Subcutaneous adipose tissue (tissue), 4 donors: ENCODE results near the gene PSPC1. TPM values are rescaled to one million over a fixed set of nuclear protein-coding genes. Genes with fewer than 3 reads are reported as not detected.
"Not testable (repeated sequence)": the region's sequence is repeated elsewhere in the genome, so short reads cannot be mapped to it uniquely, and the experiment has no call there.

ENCODE experiments used
- CTCF ChIP-seq: fragments of 450-650 bp; IDR thresholded peaks from one replicate; pipeline ENCODE4 v1.5.1; 2016; ENCODE audit warnings: low read depth, mild to moderate bottlenecking, control low read depth, antibody characterized with exemption, moderate library complexity
- total RNA-seq, 4 donors: library from RNA; depleted of rRNA; stranded (reverse); fragments of >200 nt; gene quantifications; one replicate each; pipeline ENCODE4 v1.1.0, GENCODE V29; 2016

Gene PSPC1
- total RNA-seq = 10 to 100 TPM; 48.9 to 57.1 (median 51.7) TPM

- not testable (repeated sequence) for TF ChIP-seq CTCF
Observed at GRCh38 chr13:19782727-19783682, at the start of gene PSPC1. Gene PSPC1, minus strand, starts transcription at chr13:19782945. Its CDS starts 188 bp downstream, at chr13:19782757.

GRCh38 chr13:19822673-19823072 lies 39.9 kb upstream of the PSPC1 start:
- no peak for TF ChIP-seq CTCF

GRCh38 chr13:19818223-19818842 lies 35.6 kb upstream of the PSPC1 start:
- TF ChIP-seq CTCF = no peak

- no peak for TF ChIP-seq CTCF
Observed at GRCh38 chr13:19817510-19818158, 34.9 kb upstream of the PSPC1 start.

- no peak for TF ChIP-seq CTCF
Observed at GRCh38 chr13:19817106-19817505, 34.4 kb upstream of the PSPC1 start.

GRCh38 chr13:19810996-19811881 lies 28.5 kb upstream of the PSPC1 start:
- TF ChIP-seq CTCF = no peak
